Neutrophil (primary cell): ENCODE measurements around the gene EPB41L4B.

Experiments
- H3K27ac ChIP-seq: fragments of 200-600 bp; sonication (generic); 2 replicates; pipeline ENCODE4 v1.5.1; 2016; ENCODE audit warnings: mild to moderate bottlenecking, moderate library complexity
- H3K27me3 ChIP-seq: fragments of 200-600 bp; sonication (generic); 2 replicates; pipeline ENCODE4 v1.6.0; 2016; ENCODE audit warnings: mild to moderate bottlenecking
- H3K36me3 ChIP-seq: fragments of 200-600 bp; sonication (generic); 2 replicates; pipeline ENCODE4 v1.5.1; 2017
- H3K4me1 ChIP-seq, 2 experiments: fragments of 200-600 bp in 1 of 2; sonication (generic) in 1 of 2; 1 replicate in 1 of 2; 2 replicates in 1 of 2; pipeline versions ENCODE4 v1.5.1 to v1.6.1; 2013 to 2016; ENCODE audit warnings: low read depth in 1 of 2, low read length in 1 of 2, mild to moderate bottlenecking in 1 of 2, moderate library complexity in 1 of 2; ENCODE audit not compliant: control insufficient read depth in 1 of 2, insufficient read depth in 1 of 2
- H3K4me3 ChIP-seq, 2 experiments: fragments of 200-600 bp in 1 of 2; sonication (generic) in 1 of 2; 1 replicate in 1 of 2; 2 replicates in 1 of 2; pipeline ENCODE4 v1.5.1; 2013 to 2016; ENCODE audit warnings: low read depth in 1 of 2, low read length in 1 of 2, mild to moderate bottlenecking in 1 of 2, moderate library complexity in 1 of 2
- H3K9me3 ChIP-seq: fragments of 200-600 bp; sonication (generic); 2 replicates; pipeline ENCODE4 v1.5.1; 2016
- CTCF ChIP-seq: fragments of 200-600 bp; sonication (generic); IDR thresholded peaks from 2 replicates; pipeline ENCODE4 v1.5.1; 2016; ENCODE audit warnings: antibody characterized with exemption

The EPB41L4B gene

DNA sequence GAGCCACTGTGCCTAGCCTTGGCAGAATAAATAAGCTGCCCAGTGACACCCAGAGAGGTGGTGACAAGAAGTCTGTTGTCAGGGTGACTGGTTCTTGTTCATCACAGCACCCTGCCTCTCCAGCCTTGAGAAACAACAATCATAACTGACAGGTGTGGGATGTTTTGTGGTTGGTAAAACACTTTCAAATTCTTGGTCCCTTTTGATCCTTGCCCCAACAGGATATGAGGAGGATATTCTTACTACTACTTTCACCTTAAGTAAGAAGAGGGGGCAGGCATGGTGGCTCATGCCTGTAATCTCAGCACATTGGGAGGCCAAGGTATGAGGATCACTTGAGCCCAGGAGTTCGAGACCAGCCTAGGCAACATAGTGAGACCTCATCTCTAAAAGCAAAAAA is 139.6 kb downstream of the EPB41L4B start:
- no peak for TF ChIP-seq CTCF
- Histone ChIP-seq H3K27ac (no peak overlapping the region), H3K27me3 (peaks cover 23% of the 10 kb centered on the region)

DNA sequence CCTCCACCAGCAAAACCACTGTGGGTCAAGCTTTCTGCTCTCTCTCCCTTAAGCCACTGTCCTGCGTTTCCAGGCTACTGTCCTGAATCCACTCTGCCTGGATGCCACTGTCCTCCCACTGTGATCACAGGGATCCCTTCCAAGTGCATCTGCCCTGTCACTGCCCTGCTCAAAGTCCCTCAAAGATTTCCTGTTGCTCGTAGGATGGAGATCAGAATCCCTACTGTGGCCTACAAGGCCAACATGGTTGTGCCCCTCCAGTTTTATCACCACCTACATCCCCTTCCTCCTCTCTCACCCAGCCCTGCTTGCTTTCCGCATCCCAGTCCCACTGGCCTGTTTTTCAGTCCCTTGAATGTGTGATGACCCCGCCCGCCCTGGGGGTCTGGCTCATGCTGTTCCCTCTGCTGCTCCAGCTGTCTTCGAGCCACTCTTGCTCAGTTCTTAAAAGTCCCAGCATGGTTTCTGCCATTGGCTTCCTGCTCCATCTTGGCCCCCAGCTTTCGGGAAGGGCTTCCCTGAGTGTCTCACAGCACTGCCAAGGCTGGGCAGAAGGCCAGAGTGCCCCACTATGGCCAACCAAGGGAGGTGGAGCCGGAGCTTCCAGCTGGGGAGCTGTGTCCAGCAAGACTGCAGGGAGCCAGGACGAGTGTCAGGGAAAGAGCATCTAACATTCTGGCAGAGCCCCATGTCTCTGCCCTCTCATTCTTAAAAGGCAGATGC is 140.9 kb downstream of the EPB41L4B start:
- Histone ChIP-seq H3K27ac (no peak overlapping the region), H3K4me1 (no peaks in the 10 kb centered on the region), H3K4me3 (no peak overlapping the region), H3K9me3 (no peaks in the 10 kb centered on the region), H3K27me3 (peaks cover 19% of the 10 kb centered on the region), H3K36me3 (no peaks in the 10 kb centered on the region)
- no peak for TF ChIP-seq CTCF

More for the DNA sequence above, 139.6 kb downstream of the EPB41L4B start:
- no peaks in the 10 kb centered on the region for H3K9me3 ChIP-seq
- no peaks in the 10 kb centered on the region for H3K36me3 ChIP-seq
- H3K4me3 ChIP-seq, result no peak overlapping the region
- H3K4me1 ChIP-seq, result no peaks in the 10 kb centered on the region

GRCh38 chr9:109176963-109177362 is 143.9 kb downstream of the EPB41L4B start:
- peaks cover 41% of the 10 kb centered on the region for H3K27me3 ChIP-seq
- H3K4me1 ChIP-seq, result no peaks in the 10 kb centered on the region
- no peak overlapping the region for H3K4me3 ChIP-seq
- no peak overlapping the region for H3K27ac ChIP-seq
- no peaks in the 10 kb centered on the region for H3K36me3 ChIP-seq
- no peak for TF ChIP-seq CTCF
- H3K9me3 ChIP-seq, result no peaks in the 10 kb centered on the region

DNA sequence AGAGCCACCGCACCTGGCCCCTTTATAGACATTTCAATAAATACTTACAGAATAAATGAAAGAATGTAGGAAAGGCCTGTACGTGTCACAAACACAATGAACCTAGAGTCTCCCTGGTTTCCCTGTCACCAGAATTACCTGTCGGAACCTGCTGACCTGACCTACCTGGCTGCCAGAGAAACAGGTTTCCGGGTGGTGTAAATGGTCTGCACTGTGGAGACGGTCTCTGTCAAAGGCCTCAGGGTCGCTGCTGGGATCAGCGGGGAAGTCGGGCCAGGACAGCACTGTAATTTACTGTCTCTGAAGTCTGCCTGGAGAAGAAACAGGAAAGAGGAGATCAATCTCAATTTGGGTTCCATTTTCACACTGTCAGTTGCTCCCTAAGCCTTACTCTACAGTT is 144.5 kb downstream of the EPB41L4B start:
- no peaks in the 10 kb centered on the region for H3K4me1 ChIP-seq
- no peak for TF ChIP-seq CTCF
- peaks cover 47% of the 10 kb centered on the region for H3K27me3 ChIP-seq

DNA sequence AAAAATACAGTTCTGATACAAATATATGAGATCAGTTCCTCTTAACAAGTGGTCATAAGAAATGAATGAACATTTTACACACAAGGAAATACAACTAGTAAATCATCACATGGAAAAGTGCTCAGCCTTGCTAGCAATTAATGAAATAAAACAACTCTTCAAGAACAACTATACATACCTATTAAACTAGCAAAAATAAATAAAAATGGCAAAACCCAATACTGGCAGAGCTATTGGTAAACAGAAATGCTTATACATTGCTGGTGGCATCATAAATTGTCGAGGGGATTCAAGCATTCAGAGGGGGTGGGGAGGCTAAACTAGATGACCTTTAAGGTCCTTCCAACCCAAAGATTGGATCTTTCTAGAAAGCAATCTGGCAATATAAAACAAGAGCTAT is 147.9 kb downstream of the EPB41L4B start:
- no peak for TF ChIP-seq CTCF

More for the DNA sequence above, 144.5 kb downstream of the EPB41L4B start:
- no peak overlapping the region for H3K27ac ChIP-seq
- no peaks in the 10 kb centered on the region for H3K36me3 ChIP-seq
- no peaks in the 10 kb centered on the region for H3K9me3 ChIP-seq
- no peak overlapping the region for H3K4me3 ChIP-seq

More for the DNA sequence above, 147.9 kb downstream of the EPB41L4B start:
- H3K27ac ChIP-seq, result no peak overlapping the region
- no peaks in the 10 kb centered on the region for H3K4me1 ChIP-seq
- no peaks in the 10 kb centered on the region for H3K36me3 ChIP-seq
- peaks cover 56% of the 10 kb centered on the region for H3K27me3 ChIP-seq
- H3K4me3 ChIP-seq, result no peak overlapping the region
- H3K9me3 ChIP-seq, result no peaks in the 10 kb centered on the region
